GM19035 (cell line): ENCODE measurements around the gene MVB12A.

ENCODE experiments used
- ATAC-seq: cut with Tn5 transposase; IDR thresholded peaks from one replicate; pipeline ENCODE4 v1.9.1; 2021; ENCODE audit not compliant: unreplicated experiment

The MVB12A gene

DNA sequence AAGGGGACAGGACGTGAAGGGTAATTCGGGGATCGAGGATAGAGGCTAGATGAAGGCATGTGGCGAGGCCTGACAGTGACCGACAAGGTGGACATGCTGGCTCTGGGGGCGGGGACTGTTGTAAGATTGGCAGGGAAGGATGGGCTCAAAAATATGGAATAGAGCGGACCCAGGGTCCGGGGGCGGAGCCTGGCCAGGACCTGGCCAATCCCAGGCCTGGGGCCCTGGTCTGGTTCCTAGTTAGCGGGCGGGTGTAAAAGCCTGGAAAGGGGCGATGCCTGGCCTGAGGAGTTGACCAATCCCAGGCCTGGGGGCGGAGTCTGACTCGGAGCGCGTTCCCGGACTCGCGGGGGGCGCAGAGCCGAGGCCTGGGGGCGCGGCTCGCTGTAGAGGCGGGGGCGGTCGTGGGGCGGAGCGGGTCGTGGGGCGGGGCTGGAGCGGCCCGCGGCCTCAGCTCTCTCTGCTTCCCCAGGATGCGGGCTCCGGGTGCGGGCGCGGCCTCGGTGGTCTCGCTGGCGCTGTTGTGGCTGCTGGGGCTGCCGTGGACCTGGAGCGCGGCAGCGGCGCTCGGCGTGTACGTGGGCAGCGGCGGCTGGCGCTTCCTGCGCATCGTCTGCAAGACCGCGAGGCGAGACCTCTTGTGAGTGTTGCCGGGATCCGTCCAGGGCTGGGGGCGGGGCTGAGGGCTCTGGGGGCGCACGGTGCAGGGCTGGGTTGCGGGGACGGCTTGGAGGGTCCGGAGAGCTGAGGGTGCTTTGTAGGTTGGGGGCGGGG, 50.4 kb downstream of the MVB12A start, which contains the start of gene SLC27A1:
SLC27A1 (plus strand) TSS at position 457 of the 774 bp plus-strand sequence; CDS start at position 474, 17 bp downstream.
- ATAC-seq, result peak; percentile 71

DNA sequence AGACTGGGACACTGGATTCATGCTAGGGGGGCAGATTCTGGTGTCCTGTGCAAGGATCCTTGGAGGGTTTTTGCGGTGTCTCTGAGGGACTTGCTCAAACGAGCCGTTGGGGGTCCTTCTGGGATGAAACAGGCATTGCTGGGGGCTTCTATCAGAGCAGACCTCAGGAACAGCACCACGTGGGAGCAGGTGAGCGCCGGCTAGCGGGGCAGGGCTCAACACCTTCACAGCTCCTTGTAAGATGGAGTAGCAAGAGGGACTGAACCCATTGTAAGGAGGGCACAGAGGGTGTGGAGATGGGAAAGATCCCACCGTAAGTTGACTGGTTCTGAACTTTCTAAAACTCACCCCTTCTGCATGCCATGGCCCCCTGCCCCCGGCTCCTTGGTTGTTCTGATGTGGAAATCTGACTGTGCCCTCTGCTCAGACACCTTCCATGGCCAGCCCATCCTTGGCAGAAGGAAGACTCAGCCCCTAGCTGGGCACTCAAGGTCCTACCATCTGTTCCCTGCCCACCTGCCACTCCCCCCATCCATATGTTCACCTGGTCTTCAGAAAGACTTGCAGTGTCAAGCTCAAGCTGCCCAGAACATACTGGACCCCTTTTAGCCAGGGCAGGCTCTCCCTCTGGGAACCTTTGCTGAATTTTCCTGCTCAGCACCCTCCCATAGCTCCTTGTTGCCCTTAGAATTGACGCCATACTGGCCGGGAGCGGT, 51.7 kb downstream of the MVB12A start:
- ATAC-seq, result no peak

DNA sequence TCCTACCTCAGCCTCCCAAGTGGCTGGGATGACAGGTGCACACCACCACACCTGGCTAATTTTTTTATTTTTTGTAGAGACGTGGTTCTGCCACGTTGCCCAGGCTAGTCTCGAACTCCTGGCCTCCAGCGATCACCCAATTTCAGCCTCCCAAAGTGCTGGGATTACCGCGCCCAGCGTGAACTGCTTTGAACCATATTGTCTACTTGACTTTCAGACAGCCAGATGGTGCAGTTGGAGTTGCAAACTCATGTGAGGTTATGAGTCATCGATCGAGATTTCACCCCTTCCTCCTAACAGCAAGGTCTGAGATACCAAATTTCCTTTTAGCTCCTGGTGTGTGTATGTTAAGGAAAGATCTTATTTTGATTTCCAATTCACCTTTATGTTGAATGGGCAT, 53.2 kb downstream of the MVB12A start:
- no peak for ATAC-seq
